ENCODE results near the gene TRIO.
A peak's percentile ranks its signal among the peaks of the same experiment; 100 is the strongest.

The TRIO gene

GRCh38 chr5:14247054-14247386 lies 103.9 kb downstream of the TRIO start:
- no peak for DNase-seq (ENCODE audit: low spot score)

GRCh38 chr5:14249258-14250082 lies 106.3 kb downstream of the TRIO start:
- no peak for DNase-seq (ENCODE audit: low spot score)

- DNase-seq (ENCODE audit: low spot score), result peak; percentile 60
Observed at GRCh38 chr5:14250084-14250695, 107.0 kb downstream of the TRIO start.

- DNase-seq (ENCODE audit: low spot score), result no peak
Observed at GRCh38 chr5:14250748-14251701, 107.9 kb downstream of the TRIO start.

DNA sequence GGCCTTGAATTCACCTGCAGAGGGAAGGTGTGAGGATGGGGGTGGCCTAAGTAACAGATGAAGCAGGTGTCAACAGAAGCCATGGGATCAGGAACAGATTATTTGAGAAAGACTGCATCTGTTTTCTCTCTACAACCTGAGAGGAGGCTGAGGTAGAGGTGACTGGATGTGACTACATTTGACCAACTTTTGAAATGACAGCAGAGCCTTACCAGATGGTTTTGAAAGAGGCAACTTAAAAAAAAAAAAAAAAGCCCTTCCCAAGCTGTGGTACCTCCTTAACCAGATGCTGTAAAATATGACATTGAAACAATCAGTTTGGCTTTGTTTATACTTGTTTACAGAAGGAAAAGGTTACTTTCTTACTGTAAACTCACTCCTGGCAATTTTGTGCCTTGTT lies 108.6 kb downstream of the TRIO start:
- no peak for DNase-seq (ENCODE audit: low spot score)

- no peak for DNase-seq (ENCODE audit: low spot score)
Observed at GRCh38 chr5:14252793-14253192, 109.7 kb downstream of the TRIO start.

DNA sequence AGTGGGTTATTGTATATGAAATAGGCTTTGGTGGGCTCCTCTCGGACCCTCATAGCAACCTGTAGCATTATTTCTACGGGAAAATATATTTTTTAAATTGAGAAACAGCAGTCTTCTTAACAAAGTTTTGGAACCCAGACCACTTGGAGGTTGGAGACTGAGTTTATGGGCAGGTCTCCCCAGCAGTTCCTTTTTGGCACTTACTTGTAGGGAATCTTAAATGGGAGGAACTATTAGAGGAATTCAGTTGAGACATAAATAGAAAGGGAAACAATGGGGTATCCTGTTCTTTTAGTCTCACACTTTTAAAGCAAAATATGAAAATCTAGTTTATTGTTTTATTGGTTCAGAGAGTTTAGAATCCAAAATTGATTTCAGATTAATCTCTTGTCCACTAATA lies 111.5 kb downstream of the TRIO start:
- DNase-seq (ENCODE audit: low spot score), result no peak

DNA sequence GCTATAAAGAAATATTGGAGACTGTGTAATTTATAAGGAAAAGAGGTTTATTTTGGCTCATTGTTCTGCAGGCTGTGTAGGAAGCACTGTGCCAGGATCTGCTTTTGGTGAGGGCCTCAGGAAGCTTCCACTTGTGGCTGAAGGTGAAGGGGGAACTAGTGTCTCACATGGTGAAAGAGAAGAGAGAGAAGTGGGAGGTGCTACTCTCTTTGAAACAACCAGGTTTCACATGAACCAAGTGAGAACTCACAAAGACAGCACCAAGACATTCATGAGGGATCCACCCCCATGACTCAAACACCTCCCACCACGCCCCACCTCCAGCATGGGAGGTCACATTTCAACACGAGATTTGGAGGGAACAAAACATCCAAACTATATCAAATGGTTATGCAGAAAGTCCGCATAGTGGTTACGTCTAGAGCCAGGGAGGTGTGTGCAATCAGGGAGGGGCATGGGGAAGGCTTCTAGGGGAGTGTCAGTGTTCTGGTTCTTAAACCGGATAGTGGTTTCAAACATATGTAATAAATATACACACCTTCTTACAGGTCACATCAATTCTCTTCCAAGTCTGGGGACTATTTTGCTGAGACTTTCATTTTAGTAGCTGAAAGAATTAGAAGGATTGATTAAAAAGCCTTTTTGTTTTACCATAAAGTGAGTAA lies 113.0 kb downstream of the TRIO start:
- no peak for DNase-seq (ENCODE audit: low spot score)

GRCh38 chr5:14256756-14257393 lies 113.7 kb downstream of the TRIO start:
- DNase-seq (ENCODE audit: low spot score), result no peak

GRCh38 chr5:14257995-14258403 lies 114.9 kb downstream of the TRIO start:
- DNase-seq (ENCODE audit: low spot score), result no peak

DNA sequence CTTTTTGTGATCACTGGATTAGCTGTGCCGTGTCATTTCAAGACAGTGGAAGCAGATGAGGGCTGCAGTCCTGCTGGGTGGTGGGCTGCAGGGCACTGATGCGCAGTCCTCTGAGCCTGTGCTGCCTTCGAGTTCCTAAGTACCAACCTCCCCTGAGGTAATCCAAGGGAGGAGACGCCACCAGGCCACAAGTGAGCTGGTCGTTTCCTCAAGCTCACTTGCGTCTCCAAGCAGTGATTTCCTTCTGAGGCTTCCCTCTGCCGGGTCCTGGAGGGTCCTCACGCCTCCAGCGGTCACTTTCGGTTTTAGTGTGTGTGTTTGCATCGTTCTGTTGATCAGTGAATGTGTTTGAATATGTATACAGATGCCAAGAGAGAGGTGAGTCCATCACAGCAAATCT lies 115.7 kb downstream of the TRIO start:
- DNase-seq (ENCODE audit: low spot score), result peak; percentile 64

DNA sequence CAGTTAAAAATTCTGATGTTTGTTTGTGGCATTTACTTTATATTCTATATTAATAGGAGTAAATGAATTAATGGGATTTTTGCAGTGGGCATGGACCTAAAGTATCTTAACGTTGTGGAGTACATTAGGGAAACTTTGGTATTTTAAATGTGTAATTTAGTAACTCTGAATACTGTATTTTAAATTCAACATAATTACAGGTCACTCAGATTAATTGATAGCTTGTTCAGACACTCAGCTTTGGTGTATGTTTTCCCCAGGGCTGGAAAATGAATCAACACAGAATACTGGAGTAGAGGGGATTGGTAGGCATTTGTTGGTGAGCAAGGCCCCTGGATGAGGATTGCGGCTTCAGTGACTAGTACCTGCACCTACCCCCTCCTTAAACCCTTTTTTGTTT lies 117.5 kb downstream of the TRIO start:
- DNase-seq (ENCODE audit: low spot score), result no peak

DNA sequence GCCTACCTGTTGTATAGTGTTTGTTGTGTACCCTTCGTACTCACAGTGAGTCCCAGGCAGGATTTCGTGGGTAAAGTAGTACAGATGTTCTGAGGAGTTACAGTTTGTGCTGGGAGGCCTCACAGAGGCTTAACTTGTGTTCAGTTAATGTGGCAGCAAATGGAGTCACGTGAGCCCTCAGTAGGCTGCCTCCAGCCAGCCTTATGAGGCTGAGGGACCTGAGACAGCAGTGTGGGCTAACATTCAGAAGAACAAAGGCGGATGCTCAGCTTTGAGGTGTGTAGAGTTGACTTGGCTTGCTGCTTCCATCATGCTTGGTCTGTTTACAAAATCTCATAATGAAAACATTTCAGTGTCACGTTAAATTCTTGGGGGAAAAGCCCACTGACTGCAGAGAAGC lies 118.1 kb downstream of the TRIO start:
- DNase-seq (ENCODE audit: low spot score), result no peak

- DNase-seq (ENCODE audit: low spot score), result no peak
Observed at GRCh38 chr5:14261856-14262611, 118.9 kb downstream of the TRIO start.

GRCh38 chr5:14263113-14263512 lies 120.0 kb downstream of the TRIO start:
- no peak for DNase-seq (ENCODE audit: low spot score)

- DNase-seq (ENCODE audit: low spot score), result no peak
Observed at GRCh38 chr5:14263699-14264098, 120.6 kb downstream of the TRIO start.

- peak; percentile 91 for DNase-seq (ENCODE audit: low spot score)
Observed at GRCh38 chr5:14264605-14265316, 121.6 kb downstream of the TRIO start.

DNA sequence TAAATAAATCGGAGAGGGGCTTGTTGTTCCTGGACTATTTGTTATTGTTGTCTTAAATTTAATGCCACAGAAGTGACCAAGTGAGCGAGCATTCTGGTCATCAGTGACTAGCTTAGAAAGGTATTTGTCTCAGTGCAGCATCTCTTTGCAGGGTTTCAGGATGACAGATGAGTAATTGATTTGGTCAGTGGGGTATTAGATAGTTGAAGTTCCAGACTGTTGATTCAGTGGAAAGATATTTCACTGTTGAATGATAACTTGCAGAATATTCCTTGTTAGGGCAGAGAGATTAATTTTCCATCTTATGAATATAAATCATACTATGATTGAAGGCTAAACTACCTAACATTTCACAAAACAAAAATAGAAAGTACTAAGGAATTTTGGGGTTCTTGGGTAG lies 122.4 kb downstream of the TRIO start:
- no peak for DNase-seq (ENCODE audit: low spot score)

- no peak for DNase-seq (ENCODE audit: low spot score)
Observed at GRCh38 chr5:14266171-14266570, 123.0 kb downstream of the TRIO start.

- DNase-seq (ENCODE audit: low spot score), result no peak
Observed at GRCh38 chr5:14266686-14267085, 123.5 kb downstream of the TRIO start.

Data from iPS-NIHi11 (cell line).